Mucosa of descending colon (tissue), 3 donors: Measurements from ENCODE around the gene PLIN4. TPM values are rescaled to one million over a fixed set of nuclear protein-coding genes. Genes with fewer than 3 reads are reported as not detected.
A peak's percentile ranks its signal among the peaks of the same experiment; 100 is the strongest.

Source experiments
- ATAC-seq: fragments of 200-7000 bp; cut with Tn5 transposase; one replicate; pipeline ENCODE4 v1.9.1; 2020; ENCODE audit warnings: mild to moderate bottlenecking, moderate library complexity
- DNase-seq, 3 donors: peaks; one replicate each; pipeline ENCODE4 v3.0.0-alpha.2; 2020
- H3K36me3 ChIP-seq: fragments of 200-600 bp; one replicate; pipeline ENCODE4 v1.8.0; 2021; ENCODE audit warnings: low read depth, mild to moderate bottlenecking
- H3K4me1 ChIP-seq: fragments of 200-600 bp; one replicate; pipeline ENCODE4 v1.8.0; 2021; ENCODE audit warnings: low read depth, mild to moderate bottlenecking
- H3K4me3 ChIP-seq: fragments of 200-600 bp; one replicate; pipeline ENCODE4 v1.8.0; 2021; ENCODE audit warnings: mild to moderate bottlenecking
- H3K9me3 ChIP-seq: fragments of 200-600 bp; one replicate; pipeline ENCODE4 v1.8.0; 2021; ENCODE audit warnings: mild to moderate bottlenecking
- intact Hi-C, 2 donors: fragments of 100-400 bp; cut with DNase I in 1 of 2; cut with micrococcal nuclease in 1 of 2; formaldehyde crosslinking; loops; one replicate each; pipeline versions ENCODE4 v1.11.0 to v1.11.1; 2022; cut with DNase I, micrococcal nuclease
- total RNA-seq, 3 donors: library from RNA; stranded (reverse); fragmentation: NEBNext Ultra II Directional in 2 of 3; extraction: Animal tissue kit (Norgen Biotek cat#: 25700) in 2 of 3; gene quantifications; one replicate each; pipeline versions ENCODE4 v1.2.1 to v1.2.4, GENCODE V29; 2021 to 2023
- TF ChIP-seq, protein P1 (sequence below): fragments of 200-600 bp; IDR thresholded peaks from one replicate; pipeline ENCODE4 v1.8.0; 2022; ENCODE audit warnings: antibody characterized with exemption, mild to moderate bottlenecking
- donor health status: DM: no; HTN: no; CAD: no; lungs with moderate emphysema.
- donor health status: DM: no; HTN: no; CAD: no.
- donor health status: DM: no; HTN: yes; CAD: no.

PLIN4 gene
- total RNA-seq, 3 donors from 2014 or later, result 2.8 to 90.0 (median 3.4) TPM

DNA sequence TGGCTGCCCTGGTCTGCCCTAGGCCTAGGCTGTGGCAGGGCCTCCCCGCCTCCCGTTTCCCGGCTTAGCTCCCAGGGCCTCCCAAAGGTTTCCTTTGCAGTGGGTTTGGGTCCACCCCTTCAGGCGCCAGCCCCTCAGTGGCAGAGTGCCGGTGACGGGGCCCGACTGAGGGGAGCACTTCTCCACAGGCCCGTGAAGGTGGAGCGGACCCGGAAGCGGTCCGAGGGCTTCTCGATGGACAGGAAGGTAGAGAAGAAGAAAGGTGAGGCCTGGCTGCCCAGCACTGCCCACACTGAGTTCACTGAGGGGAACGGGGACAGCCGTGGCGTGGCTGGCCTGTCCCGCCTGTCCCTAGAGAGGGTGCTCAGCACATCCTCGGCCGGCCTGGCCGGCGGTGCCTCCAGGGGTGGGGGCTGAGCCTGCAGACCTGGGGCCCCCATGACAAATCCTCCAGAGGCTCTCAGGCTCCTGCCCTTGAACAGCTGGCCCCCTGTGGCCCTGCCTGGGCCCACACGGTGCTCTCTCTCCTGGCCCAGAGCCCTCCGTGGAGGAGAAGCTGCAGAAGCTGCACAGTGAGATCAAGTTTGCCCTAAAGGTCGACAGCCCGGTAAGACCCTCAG is 20.4 kb downstream of the PLIN4 start:
- TF ChIP-seq, protein P1, sequence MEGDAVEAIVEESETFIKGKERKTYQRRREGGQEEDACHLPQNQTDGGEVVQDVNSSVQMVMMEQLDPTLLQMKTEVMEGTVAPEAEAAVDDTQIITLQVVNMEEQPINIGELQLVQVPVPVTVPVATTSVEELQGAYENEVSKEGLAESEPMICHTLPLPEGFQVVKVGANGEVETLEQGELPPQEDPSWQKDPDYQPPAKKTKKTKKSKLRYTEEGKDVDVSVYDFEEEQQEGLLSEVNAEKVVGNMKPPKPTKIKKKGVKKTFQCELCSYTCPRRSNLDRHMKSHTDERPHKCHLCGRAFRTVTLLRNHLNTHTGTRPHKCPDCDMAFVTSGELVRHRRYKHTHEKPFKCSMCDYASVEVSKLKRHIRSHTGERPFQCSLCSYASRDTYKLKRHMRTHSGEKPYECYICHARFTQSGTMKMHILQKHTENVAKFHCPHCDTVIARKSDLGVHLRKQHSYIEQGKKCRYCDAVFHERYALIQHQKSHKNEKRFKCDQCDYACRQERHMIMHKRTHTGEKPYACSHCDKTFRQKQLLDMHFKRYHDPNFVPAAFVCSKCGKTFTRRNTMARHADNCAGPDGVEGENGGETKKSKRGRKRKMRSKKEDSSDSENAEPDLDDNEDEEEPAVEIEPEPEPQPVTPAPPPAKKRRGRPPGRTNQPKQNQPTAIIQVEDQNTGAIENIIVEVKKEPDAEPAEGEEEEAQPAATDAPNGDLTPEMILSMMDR, result no peak
- no peaks in the 10 kb centered on the region for H3K9me3 ChIP-seq
- H3K4me3 ChIP-seq, result no peak overlapping the region
- ATAC-seq (no peak), DNase-seq (no peak)
- H3K36me3 ChIP-seq, result peaks cover 16% of the 10 kb centered on the region
- intact Hi-C loops, result no loop called here
- H3K4me1 ChIP-seq, result no peaks in the 10 kb centered on the region

DNA sequence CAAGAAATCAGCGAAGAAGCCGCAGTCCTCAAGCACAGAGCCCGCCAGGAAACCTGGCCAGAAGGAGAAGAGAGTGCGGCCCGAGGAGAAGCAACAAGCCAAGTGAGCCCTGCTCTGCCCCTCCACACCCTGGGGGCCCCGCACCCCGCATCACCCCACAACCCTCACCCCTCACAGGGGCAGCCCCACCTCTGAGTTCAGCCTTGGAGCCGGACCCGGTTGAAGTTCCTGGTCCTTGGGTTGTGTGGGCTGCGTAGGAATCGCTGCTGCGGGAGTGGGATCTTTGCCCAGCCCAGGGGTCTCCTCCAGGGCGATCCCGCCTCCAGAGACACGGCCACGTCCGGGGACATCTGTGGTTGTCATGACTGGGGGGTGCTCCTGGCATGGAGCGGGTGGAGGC is 22.0 kb downstream of the PLIN4 start:
- Histone ChIP-seq H3K4me3 (no peak overlapping the region), H3K4me1 (no peaks in the 10 kb centered on the region), H3K36me3 (peaks cover 19% of the 10 kb centered on the region), H3K9me3 (no peaks in the 10 kb centered on the region)
- no peak for DNase-seq
- intact Hi-C loops, result no loop called here
- no peak for ATAC-seq
- TF ChIP-seq, protein P1, result no peak

DNA sequence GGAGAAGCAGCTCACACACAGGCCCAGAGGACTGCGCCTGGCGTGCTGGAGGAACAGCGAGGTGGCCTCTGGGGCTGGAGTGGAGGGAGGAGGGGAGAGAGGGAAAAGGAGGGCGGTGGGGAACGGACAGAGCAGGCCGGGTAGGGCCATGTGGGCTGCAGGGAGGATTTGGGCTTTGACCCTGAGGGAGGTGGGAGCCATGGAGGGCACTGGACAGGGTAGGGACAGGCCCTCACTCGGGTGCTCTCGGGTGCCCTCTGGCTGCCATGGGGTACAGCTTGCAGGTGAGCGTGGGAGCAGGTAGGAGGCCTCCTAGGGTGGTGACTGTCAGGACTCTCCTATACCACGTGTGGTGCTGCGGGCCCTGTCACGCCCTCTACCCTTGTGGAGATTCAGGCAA is 22.8 kb downstream of the PLIN4 start:
- peak; percentile 79 for ATAC-seq
- TF ChIP-seq, protein P1, result no peak
- no peaks in the 10 kb centered on the region for H3K9me3 ChIP-seq
- H3K4me3 ChIP-seq, result no peak overlapping the region
- no peaks in the 10 kb centered on the region for H3K4me1 ChIP-seq
- intact Hi-C loops, result no loop called here
- peaks cover 19% of the 10 kb centered on the region for H3K36me3 ChIP-seq
- peak in 2 of 3 donors; percentile 24 to 49 for DNase-seq

DNA sequence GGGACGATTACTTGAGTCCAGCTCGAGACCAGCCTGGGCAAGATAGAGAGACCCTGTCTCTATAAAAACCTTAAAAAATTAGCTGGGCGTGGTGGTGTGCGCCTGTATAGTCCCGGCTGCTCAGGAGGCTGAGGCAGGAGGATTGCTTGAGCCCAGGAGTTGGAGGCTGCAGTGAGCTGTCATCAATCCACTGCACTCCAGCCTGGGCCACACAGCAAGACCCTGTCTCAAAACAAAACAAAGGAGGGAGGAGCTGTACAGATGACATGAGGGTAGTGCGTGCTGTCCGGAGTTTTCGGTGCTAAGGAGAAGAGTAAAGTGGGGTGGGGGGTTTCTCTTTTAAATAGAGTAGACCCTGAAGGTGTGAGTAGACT is 23.6 kb downstream of the PLIN4 start:
- H3K4me3 ChIP-seq, result no peak overlapping the region
- intact Hi-C loops, result no loop called here
- peaks cover 19% of the 10 kb centered on the region for H3K36me3 ChIP-seq
- H3K4me1 ChIP-seq, result no peaks in the 10 kb centered on the region
- no peak for DNase-seq
- H3K9me3 ChIP-seq, result no peaks in the 10 kb centered on the region
- ATAC-seq, result no peak
- TF ChIP-seq, protein P1, result no peak

DNA sequence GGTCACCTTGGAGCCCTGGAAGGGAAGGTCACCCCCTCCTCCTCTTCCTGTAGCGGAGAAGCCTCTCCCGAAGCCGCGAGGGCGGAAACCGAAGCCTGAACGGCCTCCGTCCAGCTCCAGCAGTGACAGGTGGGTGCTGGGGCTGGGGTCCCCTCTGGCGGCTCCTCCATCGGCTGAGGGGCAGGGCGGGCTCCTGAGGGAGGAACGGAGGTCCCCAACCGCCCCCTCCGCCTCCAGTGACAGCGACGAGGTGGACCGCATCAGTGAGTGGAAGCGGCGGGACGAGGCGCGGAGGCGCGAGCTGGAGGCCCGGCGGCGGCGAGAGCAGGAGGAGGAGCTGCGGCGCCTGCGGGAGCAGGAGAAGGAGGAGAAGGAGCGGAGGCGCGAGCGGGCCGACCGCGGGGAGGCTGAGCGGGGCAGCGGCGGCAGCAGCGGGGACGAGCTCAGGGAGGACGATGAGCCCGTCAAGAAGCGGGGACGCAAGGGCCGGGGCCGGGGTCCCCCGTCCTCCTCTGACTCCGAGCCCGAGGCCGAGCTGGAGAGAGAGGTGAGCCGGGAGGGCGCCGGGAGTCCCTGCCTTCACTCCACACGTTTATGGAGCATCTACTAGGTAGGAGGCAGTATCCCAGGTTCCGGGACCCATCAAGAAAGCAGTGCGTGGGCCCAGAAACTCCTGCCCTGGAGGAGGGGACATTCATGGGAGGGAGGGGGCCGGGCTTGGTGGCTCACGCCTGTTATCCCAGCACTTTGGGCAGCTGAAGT is 24.2 kb downstream of the PLIN4 start:
- peaks cover 19% of the 10 kb centered on the region for H3K36me3 ChIP-seq
- intact Hi-C loops, result no loop called here
- no peak overlapping the region for H3K4me3 ChIP-seq
- H3K9me3 ChIP-seq, result no peaks in the 10 kb centered on the region
- H3K4me1 ChIP-seq, result no peaks in the 10 kb centered on the region
- DNase-seq, result no peak
- no peak for ATAC-seq
- TF ChIP-seq, protein P1, result no peak
